NCI-H345 treated with DMSO at 0.1 percent for 48 hours (cell line): Measurements from ENCODE around the gene LGALS9.
"Not testable (repeated sequence)": the region's sequence is repeated elsewhere in the genome, so short reads cannot be mapped to it uniquely, and the experiment has no call there.

Experiments used
- DNase-seq: peaks from one replicate; lab custom pipeline; 2025; ENCODE audit not compliant: unreplicated experiment; lab: John Stamatoyannopoulos, UW

Gene LGALS9

GRCh38 chr17:27651411-27652345, 20.7 kb downstream of the LGALS9 start:
- DNase-seq, result no peak

DNA sequence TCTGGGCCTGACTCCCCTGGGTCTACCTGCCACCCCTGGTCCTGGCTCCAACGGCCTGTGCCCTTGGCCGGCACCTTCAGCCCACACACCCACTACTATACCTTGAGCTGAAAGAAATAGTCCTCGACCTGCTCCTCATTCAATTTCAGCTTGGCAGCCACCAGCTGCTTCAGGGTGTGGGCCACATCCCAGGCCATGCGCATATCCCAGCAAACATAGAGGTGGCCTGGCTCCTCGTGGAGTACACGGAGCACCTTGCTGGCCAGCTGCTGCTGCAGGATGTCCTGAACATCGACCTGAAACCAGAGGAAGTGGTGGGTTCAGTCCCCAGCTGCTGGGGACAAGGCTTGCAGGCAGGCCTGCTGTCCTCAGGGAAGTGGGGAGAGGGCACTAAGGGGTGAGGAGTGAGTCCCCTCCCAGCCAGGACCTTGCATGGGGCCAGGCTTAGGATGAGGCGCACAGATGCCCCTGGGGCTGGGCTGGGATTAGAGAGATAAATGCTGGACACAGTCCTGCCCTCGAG, 22.5 kb downstream of the LGALS9 start:
- DNase-seq, result not testable (repeated sequence)

- DNase-seq, result no peak
These were observed 23.1 kb downstream of the LGALS9 start for GRCh38 chr17:27654136-27654535.

GRCh38 chr17:27654654-27655524, 23.9 kb downstream of the LGALS9 start:
- peak; percentile 51 for DNase-seq

GRCh38 chr17:27655525-27656111, 24.6 kb downstream of the LGALS9 start:
- not testable (repeated sequence) for DNase-seq

- not testable (repeated sequence) for DNase-seq
These were observed 25.6 kb downstream of the LGALS9 start for GRCh38 chr17:27656620-27657019.

DNA sequence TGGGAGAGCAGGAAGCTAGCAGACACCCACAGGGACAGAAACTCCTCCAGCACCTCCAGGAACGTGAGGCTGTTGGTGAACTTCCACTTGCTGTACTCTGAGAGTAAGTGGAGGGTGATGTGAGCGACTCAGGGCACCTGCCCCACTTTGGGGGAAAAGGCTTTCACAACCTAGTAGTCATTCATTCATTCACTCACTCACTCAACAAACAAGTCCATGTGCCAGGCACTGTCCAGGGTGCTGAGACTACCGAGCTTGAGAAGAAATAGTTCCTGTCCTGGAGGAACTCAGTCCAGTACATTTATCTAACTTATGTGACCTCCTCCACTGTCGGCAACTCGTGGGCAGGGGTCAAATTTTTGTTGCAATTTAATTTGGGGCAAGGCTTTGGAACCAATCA, 26.6 kb downstream of the LGALS9 start:
- DNase-seq, result no peak

- DNase-seq, result no peak
These were observed 28.7 kb downstream of the LGALS9 start for GRCh38 chr17:27659683-27660082.

GRCh38 chr17:27660436-27660835, 29.4 kb downstream of the LGALS9 start:
- no peak for DNase-seq

DNA sequence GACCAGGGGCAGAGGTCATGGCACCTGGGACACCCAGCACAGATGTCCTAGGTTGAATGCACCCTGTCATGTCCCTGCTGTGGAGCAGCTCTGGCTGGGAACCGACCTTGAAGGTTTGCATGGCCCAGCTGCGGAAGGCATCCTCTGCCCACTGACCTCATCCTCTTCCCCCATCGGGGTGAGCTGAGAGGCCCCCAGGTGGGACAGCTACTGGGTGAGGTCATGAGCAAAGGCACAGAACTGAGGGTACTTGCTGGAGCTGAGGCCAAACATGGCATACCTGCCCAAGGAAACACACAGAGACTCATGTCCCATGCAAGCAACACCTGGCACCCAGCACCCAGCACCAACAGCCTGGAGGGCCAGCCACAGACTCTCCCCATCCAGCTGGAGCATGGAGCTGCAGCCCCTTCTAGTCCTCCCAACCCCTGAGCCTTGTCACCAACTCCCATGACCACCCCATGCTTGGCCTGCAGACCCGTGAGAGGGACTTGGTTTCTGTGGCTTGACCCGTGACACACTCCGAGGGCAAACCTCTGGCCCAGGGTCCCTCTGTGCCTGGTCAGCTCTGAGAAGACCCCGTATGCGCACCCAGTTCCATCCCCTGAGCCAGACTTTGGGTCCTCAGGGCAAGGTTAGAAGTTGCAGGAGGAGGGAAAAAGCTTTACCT, 33.1 kb downstream of the LGALS9 start:
- no peak for DNase-seq

DNA sequence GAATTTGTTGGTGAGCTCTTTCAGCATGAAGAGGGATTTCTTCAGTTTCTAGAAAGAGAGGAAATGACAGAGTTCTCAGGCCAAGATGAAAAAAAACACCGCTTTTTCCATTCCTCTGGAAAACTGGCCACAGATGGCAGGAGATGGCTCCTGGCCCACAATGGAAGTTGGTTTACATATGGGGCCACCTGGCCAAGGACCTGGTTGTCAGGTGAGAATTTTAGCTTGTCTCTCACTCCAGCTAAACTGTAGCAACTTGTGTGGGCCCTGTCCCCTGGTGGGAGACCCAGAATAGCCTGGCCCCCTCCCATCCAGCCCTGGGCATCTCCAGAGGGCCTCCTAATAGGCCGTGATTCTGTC, 33.6 kb downstream of the LGALS9 start:
- no peak for DNase-seq

DNA sequence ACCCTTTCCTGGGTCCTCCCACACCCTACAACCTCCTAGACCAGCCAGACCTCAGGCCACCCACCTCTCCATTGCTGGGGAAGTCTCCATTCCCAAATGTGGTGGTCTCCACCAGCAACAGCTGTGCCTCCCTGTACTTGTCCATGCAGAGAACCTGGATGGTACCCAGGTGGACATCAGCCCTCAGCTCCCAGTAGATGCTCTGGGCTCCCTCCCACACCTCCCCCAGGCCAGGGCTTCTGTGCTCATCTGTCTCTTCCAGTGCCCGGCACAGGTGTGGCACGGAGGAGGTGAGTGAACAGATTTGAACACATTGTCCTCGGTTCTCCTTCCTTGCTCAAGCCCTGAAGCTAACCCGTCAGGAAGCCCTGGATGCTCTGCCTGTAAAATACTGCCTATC, 34.6 kb downstream of the LGALS9 start:
- no peak for DNase-seq

GRCh38 chr17:27666270-27666669, 35.3 kb downstream of the LGALS9 start:
- DNase-seq, result not testable (repeated sequence)

DNA sequence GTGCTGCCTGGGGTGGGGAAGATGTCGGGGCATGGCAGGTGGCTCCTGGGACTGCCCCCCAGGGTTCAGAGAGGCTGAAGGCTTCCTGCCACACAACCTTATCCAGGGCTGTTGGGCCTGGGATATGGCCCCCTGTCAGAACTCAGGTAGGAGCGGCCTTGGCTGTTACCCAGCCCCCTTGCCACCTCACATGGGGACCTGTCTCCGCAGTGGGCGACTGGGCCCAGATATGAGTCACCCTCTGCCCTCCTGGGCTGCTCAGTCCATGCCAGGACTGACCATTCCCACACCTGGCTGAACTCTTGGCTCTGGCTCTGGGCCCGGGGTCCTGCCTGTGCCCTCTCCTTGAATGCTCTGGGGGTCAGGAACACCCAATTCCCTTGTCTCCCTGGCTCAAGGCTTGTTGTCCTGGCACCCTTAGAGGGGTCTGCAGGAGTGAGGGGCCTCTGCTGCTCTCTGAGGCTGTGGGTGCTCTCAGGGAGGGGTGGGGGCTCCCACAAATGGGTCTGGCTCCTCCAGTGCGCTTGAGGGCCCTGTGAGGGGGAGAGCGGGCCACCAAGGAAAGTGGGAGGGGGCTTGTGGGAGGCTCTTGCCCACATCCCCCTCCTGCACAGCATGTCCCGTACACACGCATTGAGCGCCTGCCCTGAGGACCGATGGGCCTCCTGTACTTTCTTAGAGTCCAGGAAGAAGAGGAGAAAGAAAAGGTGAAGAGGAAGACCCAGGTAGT, 36.0 kb downstream of the LGALS9 start:
- DNase-seq, result no peak

- DNase-seq, result no peak
These were observed 36.9 kb downstream of the LGALS9 start for GRCh38 chr17:27667656-27668487.

GRCh38 chr17:27668488-27668823, 37.5 kb downstream of the LGALS9 start:
- no peak for DNase-seq

- DNase-seq, result no peak
These were observed 38.1 kb downstream of the LGALS9 start for GRCh38 chr17:27669136-27669535.

DNA sequence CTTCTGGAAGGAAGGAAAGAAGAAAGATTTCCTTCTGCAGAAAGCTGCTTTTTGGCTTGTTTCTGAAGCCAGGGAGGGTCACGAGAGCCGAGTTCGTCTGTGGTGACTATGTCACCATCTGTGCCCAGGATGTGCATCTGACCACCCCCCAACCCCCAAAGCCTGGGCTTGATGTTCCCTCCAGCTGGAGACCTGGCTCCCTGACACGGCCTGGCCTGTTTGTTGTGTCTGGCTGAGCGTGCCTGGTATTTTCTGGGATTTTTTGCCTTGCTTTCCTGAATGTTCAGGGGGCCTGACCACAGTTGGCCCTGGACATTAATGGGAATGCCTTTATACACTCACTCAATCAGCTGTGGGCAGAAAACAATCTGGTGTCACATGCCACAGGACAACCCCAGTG, 38.9 kb downstream of the LGALS9 start:
- no peak for DNase-seq
